Gastrocnemius medialis (tissue), 4 donors: Measurements from ENCODE around the gene ARL4D. TPM values are rescaled to one million over a fixed set of nuclear protein-coding genes. Genes with fewer than 3 reads are reported as not detected.

ENCODE experiments used
- ATAC-seq, 2 donors: fragments of 150-250 bp; one replicate each; pipeline ENCODE4 v1.9.1; 2016
- DNase-seq, 2 donors: peaks; one replicate each; pipeline ENCODE4 v3.0.0-alpha.2; 2019
- H3K27ac ChIP-seq, 4 donors: fragments of 200-600 bp; sonication (generic); 1 replicate in 1 of 4; 2 replicates in 3 of 4; pipeline ENCODE4 v1.5.1; 2016 to 2018; ENCODE audit warnings: mild to moderate bottlenecking in 2 of 4, moderate library complexity in 1 of 4
- H3K27me3 ChIP-seq, 3 donors: fragments of 200-600 bp; sonication (generic) in 2 of 3; 1 replicate in 1 of 3; 2 replicates in 2 of 3; pipeline versions ENCODE4 v1.5.1 to v1.6.0; 2016 to 2019; ENCODE audit warnings: mild to moderate bottlenecking in 1 of 3, moderate library complexity in 1 of 3
- H3K36me3 ChIP-seq, 2 donors: fragments of 200-600 bp; sonication (generic) in 1 of 2; one replicate each; pipeline ENCODE4 v1.5.1; 2017 to 2018
- H3K4me1 ChIP-seq, 2 donors: fragments of 200-600 bp; sonication (generic) in 1 of 2; one replicate each; pipeline ENCODE4 v1.5.1; 2016 to 2017; ENCODE audit warnings: mild to moderate bottlenecking in 2 of 2
- H3K4me3 ChIP-seq, 4 donors: fragments of 200-600 bp; sonication (generic) in 3 of 4; 1 replicate in 1 of 4; 2 replicates in 3 of 4; pipeline ENCODE4 v1.5.1; 2016 to 2019; ENCODE audit warnings: mild to moderate bottlenecking in 2 of 4
- H3K9me3 ChIP-seq, 3 donors: fragments of 200-600 bp; sonication (generic) in 2 of 3; 1 replicate in 1 of 3; 2 replicates in 2 of 3; pipeline ENCODE4 v1.5.1; 2016 to 2019
- CTCF ChIP-seq, 5 experiments: fragments of 450-650 bp in 3 of 5; fragments of 200-600 bp in 2 of 5; sonication (generic) in 2 of 5; IDR thresholded peaks in 4 of 5; conservative IDR thresholded peaks in 1 of 5; 1 replicate in 4 of 5; 2 replicates in 1 of 5; pipeline ENCODE4 v1.5.1; 2016 to 2019; ENCODE audit warnings: antibody characterized with exemption in 5 of 5, mild to moderate bottlenecking in 3 of 5, moderate library complexity in 3 of 5
- POLR2A ChIP-seq, 2 donors: fragments of 450-650 bp; IDR thresholded peaks; one replicate each; pipeline ENCODE4 v1.6.1; 2017; ENCODE audit warnings: antibody characterized with exemption in 2 of 2, mild to moderate bottlenecking in 2 of 2, moderate library complexity in 2 of 2
- in situ Hi-C, 4 donors: fragments of 200-750 bp; cut with MboI; loops; one replicate each; pipeline versions ENCODE4 v1.15.0 to v1.8.0; 2017; ENCODE audit warnings: low sequenced_read_pairs in 4 of 4
- intact Hi-C: fragments of 100-400 bp; cut with DNase I; formaldehyde crosslinking; loops from one replicate; pipeline ENCODE4 v1.15.1; 2023; ENCODE audit warnings: low total_unique reads
- total RNA-seq, 4 donors: library from RNA; depleted of rRNA; stranded (reverse); fragments of >200 nt; gene quantifications; one replicate each; pipeline versions ENCODE4 v1.1.0 to v1.2.3, GENCODE V29; 2016

The ARL4D gene
- total RNA-seq, 4 donors from 2014 or later = 0.17 to 2.0 (median 1.3) TPM

- TF ChIP-seq CTCF (IDR thresholded peaks at IDR 0.05 in 4 of 5, conservative IDR thresholded peaks at IDR 0.05 in 1 of 5) (no peak), POLR2A (IDR thresholded peaks at IDR 0.05) (no peak)
- ATAC-seq (no peak), DNase-seq (no peak)
- H3K27ac ChIP-seq = no peak overlapping the region
- H3K4me3 ChIP-seq = no peak overlapping the region
- peaks cover 0 to 27% of the 10 kb centered on the region in 2 donors for H3K4me1 ChIP-seq
- no peaks in the 10 kb centered on the region for H3K9me3 ChIP-seq
- intact Hi-C loops (no loop called here), in situ Hi-C loops (no loop called here)
- H3K27me3 ChIP-seq = no peaks in the 10 kb centered on the region
- no peaks in the 10 kb centered on the region for H3K36me3 ChIP-seq
Observed at GRCh38 chr17:43402078-43402477, 3.3 kb downstream of the ARL4D start.

DNA sequence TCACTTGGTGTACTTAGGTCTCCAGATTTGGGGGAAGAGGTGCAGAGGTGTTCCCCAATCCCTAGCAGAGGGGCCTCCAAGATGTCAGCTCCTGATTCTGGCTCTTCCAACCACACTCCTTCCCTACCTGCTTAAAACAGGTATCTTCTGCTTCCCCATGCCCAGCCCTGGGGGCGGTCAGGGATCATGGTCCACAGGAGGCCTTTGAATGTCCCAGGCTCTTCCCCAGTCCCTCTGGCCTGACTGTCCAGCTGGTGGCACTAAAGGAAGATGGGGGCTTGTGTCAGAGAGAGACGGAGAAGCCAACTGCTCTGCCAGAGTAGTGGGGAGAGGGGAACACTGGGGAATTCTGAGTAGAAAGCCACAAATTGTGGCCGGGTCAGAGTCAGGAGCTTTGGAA is 3.8 kb downstream of the ARL4D start:
- ATAC-seq = no peak
- in situ Hi-C loops (no loop called here), intact Hi-C loops (no loop called here)
- H3K4me3 ChIP-seq = no peak overlapping the region
- H3K36me3 ChIP-seq = no peaks in the 10 kb centered on the region
- TF ChIP-seq POLR2A (IDR thresholded peaks at IDR 0.05) = no peak
- no peak for TF ChIP-seq CTCF (IDR thresholded peaks at IDR 0.05 in 4 of 5, conservative IDR thresholded peaks at IDR 0.05 in 1 of 5)
- H3K27me3 ChIP-seq = no peaks in the 10 kb centered on the region
- H3K4me1 ChIP-seq = peaks cover 0 to 27% of the 10 kb centered on the region in 2 donors
- H3K9me3 ChIP-seq = no peaks in the 10 kb centered on the region
- DNase-seq = no peak
- no peak overlapping the region for H3K27ac ChIP-seq

DNA sequence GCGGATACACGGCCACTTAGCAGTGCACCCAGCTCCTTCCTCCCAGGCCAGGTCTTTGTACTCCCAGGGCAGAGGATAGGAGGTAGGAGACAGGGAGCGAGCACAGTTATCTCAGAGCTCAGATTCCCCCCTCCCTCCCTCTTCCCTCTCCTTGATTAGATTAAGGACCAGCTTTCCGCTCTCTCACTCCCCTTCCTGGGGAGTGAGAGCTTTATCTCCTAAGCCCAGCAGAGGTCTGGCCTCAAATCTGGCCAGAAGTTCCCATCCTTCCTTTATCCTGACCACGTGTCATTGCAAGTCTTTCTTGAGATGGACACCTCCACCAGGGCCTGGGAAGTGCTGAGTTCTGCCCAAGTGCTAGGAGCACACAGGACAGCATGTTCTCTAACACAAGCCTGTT is 5.1 kb downstream of the ARL4D start:
- TF ChIP-seq CTCF (IDR thresholded peaks at IDR 0.05 in 4 of 5, conservative IDR thresholded peaks at IDR 0.05 in 1 of 5) (no peak), POLR2A (IDR thresholded peaks at IDR 0.05) (no peak)
- no peak for DNase-seq
- ATAC-seq = no peak
- Histone ChIP-seq H3K4me3 (no peak overlapping the region), H3K4me1 (peaks cover 0 to 23% of the 10 kb centered on the region in 2 donors), H3K27me3 (no peaks in the 10 kb centered on the region), H3K36me3 (no peaks in the 10 kb centered on the region), H3K27ac (no peak overlapping the region), H3K9me3 (no peaks in the 10 kb centered on the region)
- in situ Hi-C loops (no loop called here), intact Hi-C loops (no loop called here)

DNA sequence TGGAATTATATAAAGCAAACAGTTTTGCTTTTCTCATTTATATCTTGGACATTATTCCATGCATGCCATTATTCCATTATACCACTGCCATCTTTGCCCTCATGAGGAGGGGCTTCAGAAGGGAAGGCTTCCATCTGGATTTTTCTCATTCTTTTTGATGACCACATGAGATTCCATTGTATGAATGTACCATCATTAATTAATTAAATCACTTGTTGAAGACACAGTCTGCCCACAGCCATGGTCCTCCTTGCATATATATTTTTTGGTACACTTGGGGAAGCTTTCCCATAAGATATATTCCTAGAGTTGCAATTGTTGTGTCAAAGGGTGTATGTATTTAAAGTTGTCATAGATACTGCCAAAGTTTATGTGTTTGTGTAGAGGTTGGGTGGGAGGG is 7.1 kb downstream of the ARL4D start:
- no peak overlapping the region for H3K27ac ChIP-seq
- in situ Hi-C loops = no loop called here
- ATAC-seq = no peak
- H3K36me3 ChIP-seq = no peaks in the 10 kb centered on the region
- TF ChIP-seq CTCF (IDR thresholded peaks at IDR 0.05 in 4 of 5, conservative IDR thresholded peaks at IDR 0.05 in 1 of 5) = no peak
- TF ChIP-seq POLR2A (IDR thresholded peaks at IDR 0.05) = no peak
- H3K4me3 ChIP-seq = no peak overlapping the region
- no peak for DNase-seq
- peaks cover 0 to 6% of the 10 kb centered on the region in 2 donors for H3K4me1 ChIP-seq
- H3K9me3 ChIP-seq = no peaks in the 10 kb centered on the region
- H3K27me3 ChIP-seq = no peaks in the 10 kb centered on the region
- intact Hi-C loops = no loop called here
